Lower leg skin (tissue), 4 donors: Measurements from ENCODE around the gene AGPS. TPM values are rescaled to one million over a fixed set of nuclear protein-coding genes. Genes with fewer than 3 reads are reported as not detected.

ENCODE experiments used
- DNase-seq, 2 donors: peaks; one replicate each; pipeline ENCODE4 v3.0.0-alpha.2; 2019; ENCODE audit warnings: low spot score in 2 of 2
- H3K4me3 ChIP-seq: fragments of 200-600 bp; sonication (generic); 2 replicates; pipeline ENCODE4 v1.5.1; 2017; ENCODE audit warnings: mild to moderate bottlenecking, low read depth; ENCODE audit not compliant: poor library complexity, severe bottlenecking
- CTCF ChIP-seq, 3 donors: fragments of 450-650 bp; IDR thresholded peaks; one replicate each; pipeline ENCODE4 v1.5.1; 2016; ENCODE audit warnings: antibody characterized with exemption in 3 of 3, mild to moderate bottlenecking in 3 of 3, moderate library complexity in 2 of 3
- POLR2A ChIP-seq, 2 donors: fragments of 450-650 bp; IDR thresholded peaks; one replicate each; pipeline ENCODE4 v1.6.1; 2016 to 2017; ENCODE audit warnings: antibody characterized with exemption in 2 of 2, mild to moderate bottlenecking in 1 of 2, moderate library complexity in 1 of 2
- WGBS, 2 donors: methylation state at CpG; one replicate each; pipeline ENCODE4 v1.1.5; 2018; 5-methylcytosine and 5-hydroxymethylcytosine counted together
- intact Hi-C: fragments of 100-400 bp; cut with DNase I; formaldehyde crosslinking; loops from one replicate; pipeline ENCODE4 v1.15.0; 2023; ENCODE audit warnings: low total_unique reads
- total RNA-seq, 4 donors: library from RNA; depleted of rRNA; stranded (reverse); fragments of >200 nt; gene quantifications; one replicate each; pipeline ENCODE4 v1.1.0, GENCODE V29; 2016

The AGPS gene
- total RNA-seq, 4 donors from 2014 or later = 14.1 to 29.8 (median 21.0) TPM

- intact Hi-C loops = no loop called here
- no peak overlapping the region for H3K4me3 ChIP-seq
- DNase-seq = no peak
- 78 to 80% methylated on average over 1 of the region's 1 CpG for WGBS, 2 donors
- TF ChIP-seq POLR2A (IDR thresholded peaks at IDR 0.05) (no peak), CTCF (IDR thresholded peaks at IDR 0.05) (no peak)
Measured at GRCh38 chr2:177587371-177587770, 194.8 kb downstream of the AGPS start.

- TF ChIP-seq POLR2A (IDR thresholded peaks at IDR 0.05) = no peak
- TF ChIP-seq CTCF (IDR thresholded peaks at IDR 0.05) = no peak
- no peak for DNase-seq
- H3K4me3 ChIP-seq = no peak overlapping the region
- intact Hi-C loops = no loop called here
- 70 to 72% methylated on average over 3 of the region's 3 CpGs for WGBS, 2 donors
Measured at GRCh38 chr2:177588671-177589070, 196.1 kb downstream of the AGPS start.

GRCh38 chr2:177589186-177589585, 196.6 kb downstream of the AGPS start:
- no peak for DNase-seq
- intact Hi-C loops = no loop called here
- no peak overlapping the region for H3K4me3 ChIP-seq
- WGBS, 2 donors = 83 to 93% methylated on average over 1 of the region's 1 CpG
- TF ChIP-seq CTCF (IDR thresholded peaks at IDR 0.05) (no peak), POLR2A (IDR thresholded peaks at IDR 0.05) (no peak)

- intact Hi-C loops = no loop called here
- 92 to 96% methylated on average over 2 of the region's 2 CpGs for WGBS, 2 donors
- DNase-seq = no peak
- TF ChIP-seq POLR2A (IDR thresholded peaks at IDR 0.05) (no peak), CTCF (IDR thresholded peaks at IDR 0.05) (no peak)
- H3K4me3 ChIP-seq = no peak overlapping the region
Measured at GRCh38 chr2:177592397-177592796, 199.8 kb downstream of the AGPS start.

GRCh38 chr2:177592945-177593344, 200.4 kb downstream of the AGPS start:
- DNase-seq = no peak
- no peak for TF ChIP-seq CTCF (IDR thresholded peaks at IDR 0.05)
- no peak for TF ChIP-seq POLR2A (IDR thresholded peaks at IDR 0.05)
- intact Hi-C loops = no loop called here
- H3K4me3 ChIP-seq = no peak overlapping the region

GRCh38 chr2:177593402-177593801, 200.8 kb downstream of the AGPS start:
- no peak overlapping the region for H3K4me3 ChIP-seq
- TF ChIP-seq CTCF (IDR thresholded peaks at IDR 0.05) (no peak), POLR2A (IDR thresholded peaks at IDR 0.05) (no peak)
- 87 to 99% methylated on average over 3 of the region's 3 CpGs for WGBS, 2 donors
- intact Hi-C loops = no loop called here
- DNase-seq = no peak
